Right kidney (tissue), 9 donors: ENCODE measurements around the gene SLMAP.

ENCODE experiments used
- DNase-seq: peaks from one replicate; pipeline ENCODE4 v3.0.0-alpha.2; 2016
- long read RNA-seq, 8 donors: transcript quantifications; one replicate each; lab custom pipeline, GENCODE V29; 2026

The SLMAP gene
- long read RNA-seq, donor 1, partial matches to known transcripts: 0 of 1 reads
- long read RNA-seq, donor 1, other reads (novel, unspliced or antisense): 0 of 1 reads
- long read RNA-seq, donor 2: 0 reads
- long read RNA-seq, donor 3: 0 reads
- long read RNA-seq, donor 4: 0 reads
- long read RNA-seq, donor 5, partial matches to known transcripts: 0 of 1 reads
- long read RNA-seq, donor 5, other reads (novel, unspliced or antisense): 0 of 1 reads
- long read RNA-seq, donor 6: 0 reads
- long read RNA-seq, donor 7, full-length matches to known transcripts: 1 of 8 reads
- long read RNA-seq, donor 7, partial matches to known transcripts: 7 of 8 reads
- long read RNA-seq, donor 7, other reads (novel, unspliced or antisense): 0 of 8 reads
- long read RNA-seq, donor 8, full-length matches to known transcripts: 2 of 2 reads
- long read RNA-seq, donor 8, partial matches to known transcripts: 0 of 2 reads
- long read RNA-seq, donor 8, other reads (novel, unspliced or antisense): 0 of 2 reads

GRCh38 chr3:57755741-57756527 is at the start of gene SLMAP:
Gene SLMAP, plus strand, starts transcription at chr3:57756309. Its CDS starts 1,343 bp downstream, at chr3:57757652.
- peak; percentile 92 for DNase-seq

GRCh38 chr3:57706462-57706861 is 49.6 kb upstream of the SLMAP start:
- DNase-seq: no peak

- DNase-seq: no peak
These were observed 47.1 kb upstream of the SLMAP start for GRCh38 chr3:57709031-57709430.

- no peak for DNase-seq
These were observed 46.5 kb upstream of the SLMAP start for GRCh38 chr3:57709559-57709958.

GRCh38 chr3:57715686-57716085 is 40.4 kb upstream of the SLMAP start:
- no peak for DNase-seq

- no peak for DNase-seq
These were observed 38.8 kb upstream of the SLMAP start for GRCh38 chr3:57717205-57717868.

- no peak for DNase-seq
These were observed 38.0 kb upstream of the SLMAP start for GRCh38 chr3:57718118-57718517.

- no peak for DNase-seq
These were observed 29.7 kb upstream of the SLMAP start for GRCh38 chr3:57726397-57726796.

- DNase-seq: no peak
These were observed 29.0 kb upstream of the SLMAP start for GRCh38 chr3:57727106-57727505.

GRCh38 chr3:57729334-57730045 is 26.6 kb upstream of the SLMAP start:
- DNase-seq: no peak

- DNase-seq: no peak
These were observed 25.4 kb upstream of the SLMAP start for GRCh38 chr3:57730682-57731081.

- no peak for DNase-seq
These were observed 24.8 kb upstream of the SLMAP start for GRCh38 chr3:57731311-57731710.

GRCh38 chr3:57733790-57734189 is 22.3 kb upstream of the SLMAP start:
- DNase-seq: no peak

GRCh38 chr3:57735405-57735804 is 20.7 kb upstream of the SLMAP start:
- DNase-seq: no peak

- no peak for DNase-seq
These were observed 18.3 kb upstream of the SLMAP start for GRCh38 chr3:57737840-57738239.

GRCh38 chr3:57738391-57738790 is 17.7 kb upstream of the SLMAP start:
- no peak for DNase-seq

- no peak for DNase-seq
These were observed 16.1 kb upstream of the SLMAP start for GRCh38 chr3:57740027-57740426.

GRCh38 chr3:57743496-57743895 is 12.6 kb upstream of the SLMAP start:
- DNase-seq: no peak

GRCh38 chr3:57745101-57745500 is 11.0 kb upstream of the SLMAP start:
- no peak for DNase-seq

GRCh38 chr3:57746156-57747010 is 9.7 kb upstream of the SLMAP start:
- no peak for DNase-seq

- DNase-seq: no peak
These were observed 6.6 kb upstream of the SLMAP start for GRCh38 chr3:57749542-57749941.
